ENCODE data around the gene APMAP.
"Not testable (repeated sequence)": the region's sequence is repeated elsewhere in the genome, so short reads cannot be mapped to it uniquely, and the experiment has no call there.

Gene APMAP

GRCh38 chr20:24949756-24950127 lies 42.8 kb downstream of the APMAP start:
- in situ Hi-C loops (cut with MboI; ENCODE audit: low sequenced_read_pairs), result no loop called here
- Histone ChIP-seq H3K4me1 (no peaks in the 10 kb centered on the region), H3K9me3 (no peaks in the 10 kb centered on the region), H3K36me3 (replicated peaks) (no peaks in the 10 kb centered on the region), H3K4me3 (no peak overlapping the region), H3K27me3 (ENCODE audit: low read depth) (peaks cover 9% of the 10 kb centered on the region)
- no peak for DNase-seq (ENCODE audit: low spot score in 2 of 2)

- no peak for DNase-seq (ENCODE audit: low spot score in 2 of 2)
- no peaks in the 10 kb centered on the region for H3K36me3 ChIP-seq (replicated peaks)
- peaks cover 9% of the 10 kb centered on the region for H3K27me3 ChIP-seq (ENCODE audit: low read depth)
- H3K4me1 ChIP-seq, result no peaks in the 10 kb centered on the region
- no peaks in the 10 kb centered on the region for H3K9me3 ChIP-seq
- H3K4me3 ChIP-seq, result no peak within 1 kb of the TSS
- in situ Hi-C loops (cut with MboI; ENCODE audit: low sequenced_read_pairs), result no loop called here
Measured at GRCh38 chr20:24948939-24949679, 43.4 kb downstream of the APMAP start, which contains the start of gene CST7. Gene CST7 (plus strand): TSS chr20:24949269. CDS start chr20:24949506, 237 bp downstream.

GRCh38 chr20:24948396-24948938 lies 44.1 kb downstream of the APMAP start:
- H3K36me3 ChIP-seq (replicated peaks); H3K4me3 ChIP-seq; DNase-seq (ENCODE audit: low spot score in 2 of 2); H3K9me3 ChIP-seq; in situ Hi-C loops (cut with MboI; ENCODE audit: low sequenced_read_pairs); H3K4me1 ChIP-seq; H3K27me3 ChIP-seq (ENCODE audit: low read depth): not testable (repeated sequence)

DNA sequence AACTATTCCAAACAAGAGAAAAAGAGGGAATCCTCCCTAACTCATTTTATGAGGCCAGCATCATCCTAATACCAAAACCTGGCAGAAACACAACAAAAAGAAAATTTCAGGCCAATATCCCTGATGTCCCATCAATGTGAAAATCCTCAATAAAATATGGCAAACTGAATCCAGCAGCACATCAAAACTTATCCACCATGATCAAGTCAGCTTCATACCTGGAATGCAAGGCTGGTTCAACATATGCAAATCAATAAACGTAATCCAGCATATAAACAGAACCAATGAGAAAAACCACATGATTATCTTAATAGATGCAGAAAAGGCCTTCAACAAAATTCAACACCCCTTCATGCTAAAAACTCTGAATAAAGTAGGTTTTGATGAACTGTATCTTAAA lies 46.2 kb downstream of the APMAP start:
- H3K9me3 ChIP-seq; H3K36me3 ChIP-seq (replicated peaks); H3K27me3 ChIP-seq (ENCODE audit: low read depth); H3K4me1 ChIP-seq; in situ Hi-C loops (cut with MboI; ENCODE audit: low sequenced_read_pairs); DNase-seq (ENCODE audit: low spot score in 2 of 2); H3K4me3 ChIP-seq: not testable (repeated sequence)

DNA sequence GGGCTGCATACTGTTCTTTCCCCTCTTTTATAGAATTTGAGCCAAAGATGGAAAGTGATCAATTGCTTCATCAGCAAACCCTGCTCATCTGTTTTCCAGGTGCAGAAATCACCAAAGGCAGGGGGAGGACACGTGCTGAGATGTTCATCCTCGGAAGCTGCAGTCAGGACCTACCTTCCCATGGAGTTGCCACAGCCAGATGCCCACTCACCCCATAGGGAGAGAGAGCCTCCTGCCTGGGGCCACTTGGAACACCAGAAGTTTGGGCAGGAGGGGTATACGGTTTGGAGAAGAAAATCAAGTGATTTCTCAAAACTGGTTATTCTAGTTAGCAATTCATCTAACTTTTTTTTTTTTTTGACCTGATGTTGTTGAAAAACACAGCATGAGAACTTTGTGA lies 48.8 kb downstream of the APMAP start:
- H3K4me3 ChIP-seq, result no peak overlapping the region
- no peaks in the 10 kb centered on the region for H3K9me3 ChIP-seq
- no peaks in the 10 kb centered on the region for H3K4me1 ChIP-seq
- no peak for DNase-seq (ENCODE audit: low spot score in 2 of 2)
- H3K36me3 ChIP-seq (replicated peaks), result no peaks in the 10 kb centered on the region
- in situ Hi-C loops (cut with MboI; ENCODE audit: low sequenced_read_pairs), result no loop called here
- peaks cover 3% of the 10 kb centered on the region; the same call in 1 of the 2 replicates for H3K27me3 ChIP-seq (ENCODE audit: low read depth)

DNA sequence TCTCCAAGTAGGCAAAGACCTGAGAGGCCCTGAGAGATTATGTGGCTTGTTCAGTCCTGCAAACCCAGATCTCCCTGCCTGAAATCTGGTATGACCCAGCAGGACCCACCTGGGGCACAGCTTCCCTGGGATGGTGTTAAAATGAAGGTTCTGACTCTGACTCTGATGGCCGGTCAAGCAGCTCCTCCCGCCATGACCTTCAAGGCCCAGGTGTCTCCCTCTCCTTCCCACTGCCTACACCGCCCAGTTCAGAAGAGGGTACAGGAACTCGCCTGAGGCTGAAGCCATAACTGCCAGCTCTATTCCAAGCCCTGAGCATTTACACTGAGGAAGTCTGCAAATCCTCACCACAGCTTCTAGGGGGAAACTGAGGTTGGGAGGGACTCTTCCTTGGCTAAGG lies 49.4 kb downstream of the APMAP start:
- DNase-seq (ENCODE audit: low spot score in 2 of 2), result no peak
- Histone ChIP-seq H3K4me3 (no peak overlapping the region), H3K36me3 (replicated peaks) (no peaks in the 10 kb centered on the region), H3K4me1 (no peaks in the 10 kb centered on the region), H3K9me3 (no peaks in the 10 kb centered on the region), H3K27me3 (ENCODE audit: low read depth) (no peaks in the 10 kb centered on the region)
- in situ Hi-C loops (cut with MboI; ENCODE audit: low sequenced_read_pairs), result no loop called here

GRCh38 chr20:24942679-24943078 lies 49.9 kb downstream of the APMAP start:
- DNase-seq (ENCODE audit: low spot score in 2 of 2), result no peak
- H3K36me3 ChIP-seq (replicated peaks), result no peaks in the 10 kb centered on the region
- no peak overlapping the region for H3K4me3 ChIP-seq
- no peaks in the 10 kb centered on the region for H3K9me3 ChIP-seq
- no peaks in the 10 kb centered on the region for H3K4me1 ChIP-seq
- in situ Hi-C loops (cut with MboI; ENCODE audit: low sequenced_read_pairs), result no loop called here
- H3K27me3 ChIP-seq (ENCODE audit: low read depth), result no peaks in the 10 kb centered on the region

DNA sequence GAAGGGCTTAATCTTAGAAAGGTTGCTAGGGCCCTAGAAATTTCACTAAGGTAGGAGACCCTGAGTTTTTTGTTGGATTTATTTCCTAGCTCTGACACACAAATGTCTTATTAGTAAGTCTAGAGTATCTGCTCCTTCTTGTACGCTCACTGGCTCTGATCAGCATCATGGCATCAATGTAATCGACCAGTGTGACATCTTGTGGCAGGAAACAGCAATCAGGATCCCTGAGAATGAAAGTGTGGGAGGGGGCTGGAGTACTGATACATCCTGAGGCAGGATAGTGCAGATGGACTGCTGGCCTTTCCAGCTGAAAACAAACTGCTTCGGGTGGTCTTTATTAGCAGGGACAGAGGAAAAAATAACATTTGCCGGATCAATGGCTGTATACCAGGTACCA lies 53.5 kb downstream of the APMAP start:
- H3K9me3 ChIP-seq, result no peaks in the 10 kb centered on the region
- H3K36me3 ChIP-seq (replicated peaks), result no peaks in the 10 kb centered on the region
- DNase-seq (ENCODE audit: low spot score in 2 of 2), result no peak
- in situ Hi-C loops (cut with MboI; ENCODE audit: low sequenced_read_pairs), result no loop called here
- no peaks in the 10 kb centered on the region for H3K4me1 ChIP-seq
- no peaks in the 10 kb centered on the region for H3K27me3 ChIP-seq (ENCODE audit: low read depth)
- no peak overlapping the region for H3K4me3 ChIP-seq

- in situ Hi-C loops (cut with MboI; ENCODE audit: low sequenced_read_pairs), result no loop called here
- H3K36me3 ChIP-seq (replicated peaks), result no peaks in the 10 kb centered on the region
- no peaks in the 10 kb centered on the region for H3K4me1 ChIP-seq
- H3K27me3 ChIP-seq (ENCODE audit: low read depth), result no peaks in the 10 kb centered on the region
- H3K9me3 ChIP-seq, result no peaks in the 10 kb centered on the region
- DNase-seq (ENCODE audit: low spot score in 2 of 2), result no peak
- H3K4me3 ChIP-seq, result no peak overlapping the region
Measured at GRCh38 chr20:24938498-24938897, 54.1 kb downstream of the APMAP start.

- no peak for DNase-seq (ENCODE audit: low spot score in 2 of 2)
- H3K36me3 ChIP-seq (replicated peaks), result no peaks in the 10 kb centered on the region
- in situ Hi-C loops (cut with MboI; ENCODE audit: low sequenced_read_pairs), result no loop called here
- H3K4me1 ChIP-seq, result no peaks in the 10 kb centered on the region
- H3K4me3 ChIP-seq, result no peak overlapping the region
- no peaks in the 10 kb centered on the region for H3K9me3 ChIP-seq
- no peaks in the 10 kb centered on the region for H3K27me3 ChIP-seq (ENCODE audit: low read depth)
Measured at GRCh38 chr20:24937579-24937978, 55.0 kb downstream of the APMAP start.

DNA sequence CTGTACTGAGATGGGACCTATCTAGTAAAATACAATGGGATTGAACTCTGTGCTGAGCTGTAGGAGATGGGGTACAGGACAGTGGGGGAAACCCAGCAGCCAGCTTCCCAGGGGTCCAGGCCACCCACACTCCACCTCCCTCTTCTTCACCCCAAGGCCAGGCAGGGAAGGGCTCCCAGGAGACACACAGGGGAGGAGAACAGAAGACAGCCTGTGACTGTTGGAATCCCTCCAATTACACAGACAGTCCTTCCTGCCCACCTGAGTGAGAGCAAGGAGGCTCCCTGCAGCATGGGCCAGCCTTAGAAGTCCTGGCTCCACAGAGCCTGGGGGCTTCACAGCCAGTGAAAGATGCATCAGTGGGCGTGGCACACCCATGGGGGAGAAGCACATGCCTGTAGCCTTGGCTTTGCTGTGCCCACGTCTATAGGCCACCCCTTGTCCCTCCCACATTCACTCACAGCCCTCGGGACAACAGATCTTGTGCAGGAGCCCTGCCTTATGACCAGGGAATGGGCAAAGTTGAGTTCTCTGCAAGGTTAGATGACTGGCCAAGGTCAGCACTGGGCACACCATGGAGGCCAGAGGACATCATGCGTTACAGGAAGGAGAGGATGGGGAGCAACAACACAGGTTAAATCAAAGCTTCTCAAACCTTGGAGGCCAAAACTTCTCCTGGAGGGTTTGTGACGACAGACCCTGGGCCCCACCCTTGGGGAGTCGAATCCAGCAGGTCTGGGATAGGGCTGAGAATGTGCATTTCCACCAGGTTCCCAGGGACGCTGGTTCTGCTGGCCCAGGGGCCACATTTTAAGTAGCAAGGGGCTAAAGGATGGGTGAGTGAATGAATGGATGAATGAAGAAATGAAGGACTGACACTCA lies 55.8 kb downstream of the APMAP start:
- Histone ChIP-seq H3K4me3 (no peak overlapping the region), H3K36me3 (replicated peaks) (no peaks in the 10 kb centered on the region), H3K27me3 (ENCODE audit: low read depth) (no peaks in the 10 kb centered on the region), H3K4me1 (no peaks in the 10 kb centered on the region), H3K9me3 (no peaks in the 10 kb centered on the region)
- in situ Hi-C loops (cut with MboI; ENCODE audit: low sequenced_read_pairs), result no loop called here
- no peak for DNase-seq (ENCODE audit: low spot score in 2 of 2)

- Histone ChIP-seq H3K4me1 (no peaks in the 10 kb centered on the region), H3K36me3 (replicated peaks) (no peaks in the 10 kb centered on the region), H3K27me3 (ENCODE audit: low read depth) (no peaks in the 10 kb centered on the region), H3K9me3 (no peaks in the 10 kb centered on the region), H3K4me3 (no peak overlapping the region)
- in situ Hi-C loops (cut with MboI; ENCODE audit: low sequenced_read_pairs), result no loop called here
- DNase-seq (ENCODE audit: low spot score in 2 of 2), result no peak
Measured at GRCh38 chr20:24935766-24936525, 56.6 kb downstream of the APMAP start.

- Histone ChIP-seq H3K27me3 (ENCODE audit: low read depth) (no peaks in the 10 kb centered on the region), H3K4me1 (no peaks in the 10 kb centered on the region), H3K9me3 (no peaks in the 10 kb centered on the region), H3K36me3 (replicated peaks) (no peaks in the 10 kb centered on the region), H3K4me3 (no peak overlapping the region)
- DNase-seq (ENCODE audit: low spot score in 2 of 2), result no peak
- in situ Hi-C loops (cut with MboI; ENCODE audit: low sequenced_read_pairs), result no loop called here
Measured at GRCh38 chr20:24935140-24935539, 57.4 kb downstream of the APMAP start.
